ENCODE data around the gene TTC39A.

TTC39A gene

DNA sequence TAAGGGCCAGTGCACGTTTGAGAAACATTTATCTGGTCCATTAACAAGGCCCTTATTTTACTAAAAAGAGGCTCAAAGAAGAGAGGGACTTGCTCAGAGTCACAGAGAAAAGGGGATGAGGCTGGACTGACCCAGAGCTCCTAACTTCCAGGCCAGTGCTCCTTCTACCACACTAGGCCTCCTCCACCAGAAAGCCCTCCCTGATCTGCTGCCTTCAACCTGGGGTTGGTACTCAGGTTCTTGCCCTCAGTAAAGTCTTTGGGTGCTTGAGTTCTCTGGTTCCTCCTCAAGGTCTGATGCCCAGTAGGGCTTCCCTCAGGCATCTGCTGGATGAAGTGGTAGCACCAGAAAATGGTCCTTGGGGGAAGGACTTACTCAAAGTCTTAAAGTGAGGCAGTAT lies 26.0 kb downstream of the TTC39A start:
- DNase-seq (ENCODE audit: low read depth, low spot score) = no peak
- CTCF ChIA-PET = interaction anchor here (1.2 to 4.1 kb wide), 4 partner anchors 8 to 115 kb away, joined by 3 to 53 read pairs (median 4); no protein-coding TSS in a partner anchor
- TF ChIP-seq, protein P1, sequence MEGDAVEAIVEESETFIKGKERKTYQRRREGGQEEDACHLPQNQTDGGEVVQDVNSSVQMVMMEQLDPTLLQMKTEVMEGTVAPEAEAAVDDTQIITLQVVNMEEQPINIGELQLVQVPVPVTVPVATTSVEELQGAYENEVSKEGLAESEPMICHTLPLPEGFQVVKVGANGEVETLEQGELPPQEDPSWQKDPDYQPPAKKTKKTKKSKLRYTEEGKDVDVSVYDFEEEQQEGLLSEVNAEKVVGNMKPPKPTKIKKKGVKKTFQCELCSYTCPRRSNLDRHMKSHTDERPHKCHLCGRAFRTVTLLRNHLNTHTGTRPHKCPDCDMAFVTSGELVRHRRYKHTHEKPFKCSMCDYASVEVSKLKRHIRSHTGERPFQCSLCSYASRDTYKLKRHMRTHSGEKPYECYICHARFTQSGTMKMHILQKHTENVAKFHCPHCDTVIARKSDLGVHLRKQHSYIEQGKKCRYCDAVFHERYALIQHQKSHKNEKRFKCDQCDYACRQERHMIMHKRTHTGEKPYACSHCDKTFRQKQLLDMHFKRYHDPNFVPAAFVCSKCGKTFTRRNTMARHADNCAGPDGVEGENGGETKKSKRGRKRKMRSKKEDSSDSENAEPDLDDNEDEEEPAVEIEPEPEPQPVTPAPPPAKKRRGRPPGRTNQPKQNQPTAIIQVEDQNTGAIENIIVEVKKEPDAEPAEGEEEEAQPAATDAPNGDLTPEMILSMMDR (IDR thresholded peaks at IDR 0.05; ENCODE audit: insufficient read depth, low read length, missing control alignments) = no peak
- no peak overlapping the region for H3K4me3 ChIP-seq (ENCODE audit: low read depth, low read length)
- POLR2A ChIA-PET = no interaction called here

DNA sequence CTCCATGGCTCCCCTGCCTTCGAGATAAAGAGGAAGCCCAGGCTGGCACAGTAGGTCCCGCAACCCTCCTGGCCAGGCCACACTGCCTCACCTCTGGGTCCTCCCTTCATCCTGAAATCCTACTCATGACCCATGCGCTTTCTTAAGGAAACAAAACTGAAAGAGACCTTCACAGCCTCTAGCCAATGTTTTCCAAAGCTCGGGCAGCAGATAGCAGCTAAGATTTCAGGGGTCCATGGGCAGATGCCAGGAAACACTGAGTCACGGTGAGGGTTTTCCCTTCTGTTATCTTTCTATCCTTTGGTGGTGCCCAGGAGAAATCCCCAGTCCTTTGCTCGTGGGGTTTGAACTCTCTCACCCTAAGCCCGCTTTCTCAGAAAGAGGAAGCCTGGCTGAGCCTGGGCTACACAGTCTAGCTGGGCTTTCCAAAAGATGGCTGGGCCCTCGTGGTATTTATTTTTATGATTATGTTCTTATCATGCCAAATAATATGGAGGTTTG lies 26.6 kb downstream of the TTC39A start:
- no peak for DNase-seq (ENCODE audit: low read depth, low spot score)
- CTCF ChIA-PET = interaction anchor here (1.3 to 4.1 kb wide), 3 partner anchors 8 to 11 kb away, joined by 3 to 53 read pairs (median 4); no protein-coding TSS in a partner anchor
- H3K4me3 ChIP-seq (ENCODE audit: low read depth, low read length) = no peak overlapping the region
- TF ChIP-seq, protein P1 (IDR thresholded peaks at IDR 0.05; ENCODE audit: insufficient read depth, low read length, missing control alignments) = no peak
- POLR2A ChIA-PET = no interaction called here

DNA sequence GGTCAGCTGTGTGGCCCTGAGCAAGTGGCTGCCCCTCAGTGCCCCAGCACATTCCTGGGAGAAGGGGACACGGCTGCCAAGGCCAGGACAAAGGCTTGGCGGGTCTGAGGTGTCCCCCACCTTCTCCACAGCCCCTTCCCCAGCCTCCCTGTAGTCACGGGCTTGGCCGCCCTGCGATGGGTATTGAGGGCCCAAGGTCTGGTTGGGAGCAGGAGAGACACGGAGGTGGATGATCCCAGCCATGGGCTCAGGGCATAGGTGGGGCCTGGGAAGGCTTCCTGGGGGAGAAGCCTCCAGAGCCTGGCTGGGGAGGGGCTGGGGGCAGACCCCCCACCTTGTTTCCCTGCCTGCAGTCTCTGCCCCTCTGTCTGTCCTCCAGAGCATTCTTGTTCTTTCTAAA lies 27.0 kb downstream of the TTC39A start:
- H3K4me3 ChIP-seq (ENCODE audit: low read depth, low read length) = no peak overlapping the region
- TF ChIP-seq, protein P1 (IDR thresholded peaks at IDR 0.05; ENCODE audit: insufficient read depth, low read length, missing control alignments) = no peak
- ChIA-PET CTCF (interaction anchor here (1.3 to 1.4 kb wide), 2 partner anchors 9 to 10 kb away, joined by 3 to 4 read pairs; no protein-coding TSS in a partner anchor), POLR2A (no interaction called here)
- DNase-seq (ENCODE audit: low read depth, low spot score) = no peak

DNA sequence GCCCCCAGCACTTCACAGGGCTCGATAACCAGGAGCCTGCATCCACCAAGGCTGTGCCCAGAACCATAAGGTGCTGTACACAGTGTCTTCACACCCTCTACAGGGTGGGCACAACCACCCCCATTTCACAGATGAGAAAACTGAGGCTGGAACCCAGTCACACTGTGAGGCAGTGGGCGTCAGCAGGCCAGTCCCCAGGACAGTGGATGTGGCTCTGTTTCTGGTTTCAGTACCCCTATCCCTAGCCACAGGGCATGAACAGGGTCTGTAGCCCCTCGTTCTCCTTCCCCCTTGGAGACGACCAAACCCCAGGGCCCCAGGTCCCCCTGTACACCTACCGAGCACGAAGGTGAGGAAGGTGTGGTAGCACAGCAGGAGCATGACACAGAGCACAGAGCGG lies 27.6 kb downstream of the TTC39A start:
- DNase-seq (ENCODE audit: low read depth, low spot score) = no peak
- CTCF ChIA-PET = no interaction called here
- no peak overlapping the region for H3K4me3 ChIP-seq (ENCODE audit: low read depth, low read length)
- TF ChIP-seq, protein P1 (IDR thresholded peaks at IDR 0.05; ENCODE audit: insufficient read depth, low read length, missing control alignments) = no peak
- POLR2A ChIA-PET = no interaction called here

DNA sequence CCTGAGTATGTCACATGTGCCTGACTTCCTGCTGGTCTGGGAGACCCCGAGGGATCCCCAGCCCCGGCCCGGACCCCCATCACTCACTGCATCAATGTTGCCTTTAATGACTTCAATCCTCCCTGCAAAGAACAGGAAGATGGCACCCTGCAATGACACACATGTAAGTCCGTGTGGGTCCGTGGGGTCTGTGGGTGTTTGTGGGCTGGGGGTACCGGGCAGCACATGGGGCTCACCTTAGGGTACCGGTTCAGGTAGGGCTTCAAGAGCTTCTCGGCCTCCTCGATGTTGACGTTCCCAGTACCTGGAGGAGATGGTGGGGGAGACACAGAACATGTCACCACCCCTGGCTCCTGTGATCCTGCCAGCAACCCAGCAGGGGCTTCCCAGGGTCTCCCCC lies 28.1 kb downstream of the TTC39A start:
- POLR2A ChIA-PET = no interaction called here
- TF ChIP-seq, protein P1 (IDR thresholded peaks at IDR 0.05; ENCODE audit: insufficient read depth, low read length, missing control alignments) = no peak

DNA sequence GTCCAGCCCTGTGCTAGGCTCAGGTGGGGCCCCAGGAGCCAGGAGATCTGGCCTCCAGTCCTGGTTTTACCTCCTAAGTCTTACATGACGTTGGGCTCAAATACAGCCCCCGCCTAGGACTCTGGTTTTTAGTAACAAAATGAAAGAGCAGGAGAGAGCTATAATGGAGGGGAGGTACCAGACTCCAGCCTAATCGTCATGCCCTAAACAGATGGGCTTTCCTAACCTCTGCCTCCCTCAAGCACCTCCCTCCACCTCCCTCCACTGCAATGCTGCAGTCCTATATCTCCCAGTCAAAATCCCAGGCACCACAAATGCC lies 28.6 kb downstream of the TTC39A start:
- POLR2A ChIA-PET = no interaction called here
- TF ChIP-seq, protein P1 (IDR thresholded peaks at IDR 0.05; ENCODE audit: insufficient read depth, low read length, missing control alignments) = no peak
- CTCF ChIA-PET = interaction anchor here (1.0 kb wide), 1 partner anchor 13 kb away, joined by 3 read pairs; no protein-coding TSS in a partner anchor
- H3K4me3 ChIP-seq (ENCODE audit: low read depth, low read length) = no peak overlapping the region
- DNase-seq (ENCODE audit: low read depth, low spot score) = no peak

More for the DNA sequence above, 28.1 kb downstream of the TTC39A start:
- no peak for DNase-seq (ENCODE audit: low read depth, low spot score)
- H3K4me3 ChIP-seq (ENCODE audit: low read depth, low read length) = no peak overlapping the region
- CTCF ChIA-PET = no interaction called here

Data from AG04449 (cell line).